WTC11 (cell line): ENCODE results near the gene TM4SF1. TPM values are rescaled to one million over a fixed set of nuclear protein-coding genes. Genes with fewer than 3 reads are reported as not detected.

ENCODE experiments used
- ATAC-seq: fragments of 200-7000 bp; cut with Tn5 transposase; 2 replicates; pipeline ENCODE4 v1.10.0; 2021; ENCODE audit warnings: mild to moderate bottlenecking, moderate library complexity
- CTCF ChIA-PET: fragments of 300-600 bp; sonication (Branson Sonifier 250); formaldehyde crosslinking; loops from one replicate; lab custom pipeline; 2021; ENCODE audit warnings: antibody characterized with exemption; lab: Charles Lee
- POLR2A ChIA-PET: fragments of 350-600 bp; sonication (Branson Sonifier 250); formaldehyde crosslinking; loops from one replicate; lab custom pipeline; 2021; ENCODE audit warnings: antibody characterized with exemption; lab: Charles Lee
- DNase-seq: peaks from one replicate; pipeline ENCODE4 v3.0.0; 2021; ENCODE audit warnings: low spot score
- H3K27ac Mint-ChIP-seq: 2 replicates; pipeline ENCODE4 v1.8.0; 2021; ENCODE audit warnings: mixed read lengths
- H3K27me3 Mint-ChIP-seq: 2 replicates; pipeline ENCODE4 v1.8.0; 2021; ENCODE audit warnings: low read depth, mild to moderate bottlenecking, moderate library complexity, mixed read lengths
- H3K36me3 Mint-ChIP-seq: 2 replicates; pipeline ENCODE4 v1.8.0; 2021; ENCODE audit warnings: mixed read lengths
- H3K4me1 Mint-ChIP-seq: 2 replicates; pipeline ENCODE4 v1.8.0; 2022; ENCODE audit warnings: mixed read lengths
- H3K4me3 Mint-ChIP-seq: 2 replicates; pipeline ENCODE4 v1.8.0; 2021; ENCODE audit warnings: mild to moderate bottlenecking, moderate library complexity, mixed read lengths
- H3K9me3 Mint-ChIP-seq: 2 replicates; pipeline ENCODE4 v1.8.0; 2021; ENCODE audit warnings: mixed read lengths
- ATF3 ChIP-seq: sonication (generic); formaldehyde crosslinking; conservative IDR thresholded peaks from 2 replicates; pipeline ENCODE4 v1.8.1; 2022; ENCODE audit warnings: mild to moderate bottlenecking, missing genetic modification reagents
- CBFB ChIP-seq: sonication (generic); formaldehyde crosslinking; IDR thresholded peaks from 2 replicates; pipeline ENCODE4 v1.8.1; 2022; ENCODE audit warnings: mild to moderate bottlenecking, low read depth, missing genetic modification reagents
- CREM ChIP-seq: sonication (generic); formaldehyde crosslinking; IDR thresholded peaks from 2 replicates; pipeline ENCODE4 v1.8.1; 2022; ENCODE audit warnings: mild to moderate bottlenecking, missing genetic modification reagents, moderate library complexity
- FOXJ3 ChIP-seq: sonication (generic); formaldehyde crosslinking; IDR thresholded peaks from 2 replicates; pipeline ENCODE4 v1.9.0; 2021; ENCODE audit warnings: missing genetic modification reagents, mild to moderate bottlenecking, borderline replicate concordance
- GRHL2 ChIP-seq: fragments of 250-450 bp; sonication (Bioruptor Pico); IDR thresholded peaks from 2 replicates; pipeline ENCODE4 v1.8.0; 2022; ENCODE audit warnings: mild to moderate bottlenecking, moderate library complexity; ENCODE audit not compliant: insufficient replicate concordance, severe bottlenecking
- JUN ChIP-seq: sonication (generic); formaldehyde crosslinking; IDR thresholded peaks from 2 replicates; pipeline ENCODE4 v1.8.0; 2023; ENCODE audit warnings: mild to moderate bottlenecking, missing genetic modification reagents
- PRDM15 ChIP-seq: sonication (generic); formaldehyde crosslinking; IDR thresholded peaks from 2 replicates; pipeline ENCODE4 v1.8.0; 2022; ENCODE audit warnings: missing genetic modification reagents
- PRRX2 ChIP-seq: fragments of 250-450 bp; sonication (Bioruptor Pico); IDR thresholded peaks from 2 replicates; pipeline ENCODE4 v1.8.0; 2021; ENCODE audit warnings: mild to moderate bottlenecking
- TCF7 ChIP-seq: sonication (generic); formaldehyde crosslinking; IDR thresholded peaks from 2 replicates; pipeline ENCODE4 v1.8.0; 2022; ENCODE audit warnings: mild to moderate bottlenecking, low read depth, missing genetic modification reagents, moderate library complexity
- TEAD1 ChIP-seq: sonication (generic); formaldehyde crosslinking; IDR thresholded peaks from 2 replicates; pipeline ENCODE4 v1.8.0; 2022; ENCODE audit warnings: mild to moderate bottlenecking, missing genetic modification reagents
- TP53 ChIP-seq: sonication (generic); formaldehyde crosslinking; IDR thresholded peaks from 2 replicates; pipeline ENCODE4 v1.8.1; 2023; ENCODE audit warnings: mild to moderate bottlenecking, missing genetic modification reagents
- ZNF138 ChIP-seq: sonication (generic); formaldehyde crosslinking; conservative IDR thresholded peaks from 2 replicates; pipeline ENCODE4 v1.8.1; 2022; ENCODE audit warnings: mild to moderate bottlenecking, moderate library complexity, missing genetic modification reagents
- ZNF317 ChIP-seq: sonication (generic); formaldehyde crosslinking; IDR thresholded peaks from 2 replicates; pipeline ENCODE4 v1.8.1; 2023; ENCODE audit warnings: low read depth, mild to moderate bottlenecking, moderate library complexity, missing genetic modification reagents, borderline replicate concordance
- total RNA-seq: library from RNA; stranded (reverse); gene quantifications from 3 replicates; pipeline ENCODE4 v1.2.3, GENCODE V29; 2021
- TF ChIP-seq, protein P1 (sequence below): sonication (generic); formaldehyde crosslinking; IDR thresholded peaks from 2 replicates; pipeline ENCODE4 v1.8.1; 2023; ENCODE audit warnings: mild to moderate bottlenecking, missing genetic modification reagents
- TF ChIP-seq, protein P2 (sequence below): sonication (generic); formaldehyde crosslinking; IDR thresholded peaks from 2 replicates; pipeline ENCODE4 v1.8.1; 2023; ENCODE audit warnings: mild to moderate bottlenecking, missing genetic modification reagents

TM4SF1 gene
- total RNA-seq, 1 experiment from 2014 or later: 0.90 TPM

DNA sequence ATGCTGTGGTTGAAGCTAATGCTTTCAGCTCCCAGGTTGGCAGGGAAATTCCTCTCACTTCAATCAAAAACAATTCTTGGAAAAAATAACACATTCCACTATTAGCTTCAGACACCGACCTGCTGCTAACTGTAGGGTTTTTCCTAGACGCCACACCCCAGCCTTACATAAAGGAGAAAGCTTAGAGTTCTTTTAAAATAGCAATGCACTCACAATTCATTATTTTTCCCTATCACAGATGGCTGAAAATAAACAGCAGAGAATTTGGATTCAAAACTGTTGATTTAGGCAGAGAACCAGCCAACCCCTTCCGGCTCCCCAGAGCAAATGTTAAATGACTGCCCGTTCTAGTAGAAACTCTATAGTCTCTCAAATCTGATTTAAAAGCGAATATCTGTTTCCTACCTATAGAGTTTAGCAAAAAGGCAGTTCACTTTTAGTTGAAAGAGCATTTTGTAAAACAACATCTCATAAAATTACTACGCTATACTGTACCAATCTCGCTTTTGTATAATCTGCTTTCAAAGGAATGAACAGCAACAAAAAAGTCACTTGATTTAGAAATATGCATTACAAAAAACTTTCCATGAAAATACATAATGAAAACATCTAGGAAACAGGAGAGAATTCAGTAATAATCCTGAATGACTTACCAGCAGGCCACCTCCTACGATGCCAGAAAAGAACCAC lies 586 bp downstream of the TM4SF1 start (continued):
- TF ChIP-seq, protein P1, sequence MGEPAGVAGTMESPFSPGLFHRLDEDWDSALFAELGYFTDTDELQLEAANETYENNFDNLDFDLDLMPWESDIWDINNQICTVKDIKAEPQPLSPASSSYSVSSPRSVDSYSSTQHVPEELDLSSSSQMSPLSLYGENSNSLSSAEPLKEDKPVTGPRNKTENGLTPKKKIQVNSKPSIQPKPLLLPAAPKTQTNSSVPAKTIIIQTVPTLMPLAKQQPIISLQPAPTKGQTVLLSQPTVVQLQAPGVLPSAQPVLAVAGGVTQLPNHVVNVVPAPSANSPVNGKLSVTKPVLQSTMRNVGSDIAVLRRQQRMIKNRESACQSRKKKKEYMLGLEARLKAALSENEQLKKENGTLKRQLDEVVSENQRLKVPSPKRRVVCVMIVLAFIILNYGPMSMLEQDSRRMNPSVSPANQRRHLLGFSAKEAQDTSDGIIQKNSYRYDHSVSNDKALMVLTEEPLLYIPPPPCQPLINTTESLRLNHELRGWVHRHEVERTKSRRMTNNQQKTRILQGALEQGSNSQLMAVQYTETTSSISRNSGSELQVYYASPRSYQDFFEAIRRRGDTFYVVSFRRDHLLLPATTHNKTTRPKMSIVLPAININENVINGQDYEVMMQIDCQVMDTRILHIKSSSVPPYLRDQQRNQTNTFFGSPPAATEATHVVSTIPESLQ: no peak
- no peak for TF ChIP-seq TEAD1 (CRISPR knock-in tag)
- TF ChIP-seq CREM (CRISPR knock-in tag): no peak
- no peak for TF ChIP-seq ZNF317 (CRISPR knock-in tag)
- no peak for TF ChIP-seq TCF7
- no peak for TF ChIP-seq CBFB (CRISPR knock-in tag)
- no peak for TF ChIP-seq ATF3
- no peak for TF ChIP-seq FOXJ3 (CRISPR knock-in tag)

DNA sequence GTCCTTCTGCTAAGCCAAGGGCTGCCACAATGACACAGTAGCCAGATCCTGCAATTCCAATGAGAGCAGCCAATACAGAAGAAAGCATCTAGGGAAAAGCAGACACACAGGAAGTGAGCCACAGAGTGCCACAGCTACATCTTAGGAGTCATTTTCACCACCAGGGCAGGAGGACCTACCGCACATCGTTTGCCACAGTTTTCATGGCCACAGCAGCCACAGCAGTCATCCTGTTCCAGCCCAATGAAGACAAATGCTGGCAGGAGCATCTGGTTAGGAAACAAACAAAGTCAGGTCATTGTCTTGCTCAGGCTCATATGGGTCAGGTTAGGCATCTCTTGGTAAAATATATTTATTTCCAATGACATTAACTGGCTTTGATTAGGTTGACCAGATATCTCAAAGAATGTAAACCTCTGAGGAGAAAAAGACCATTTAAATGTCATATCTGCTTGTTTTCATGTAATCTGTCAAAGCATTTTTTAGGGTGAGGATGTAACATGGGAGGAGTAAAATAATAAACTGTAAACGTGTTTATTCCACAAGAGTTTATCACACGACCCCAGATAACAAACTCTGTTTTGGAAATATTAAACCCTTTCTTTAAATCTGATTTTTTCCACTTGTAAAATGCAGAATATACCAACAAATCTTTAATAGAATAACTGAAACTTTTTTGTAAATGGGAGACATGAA lies 1.8 kb downstream of the TM4SF1 start:
- Mint-ChIP-seq H3K4me1 (peaks cover 30% of the 10 kb centered on the region), H3K27me3 (no peaks in the 10 kb centered on the region; the same call in 1 of the 2 replicates), H3K9me3 (peaks cover 12% of the 10 kb centered on the region; the same call in 1 of the 2 replicates), H3K36me3 (peaks cover 13% of the 10 kb centered on the region), H3K27ac (no peak overlapping the region), H3K4me3 (no peak overlapping the region)
- no peak for ATAC-seq
- CTCF ChIA-PET: no interaction called here
- DNase-seq: no peak
- TF ChIP-seq TP53 (no peak), FOXJ3 (CRISPR knock-in tag) (no peak), PRRX2 (CRISPR knock-in tag) (no peak), GRHL2 (CRISPR knock-in tag) (no peak)
- TF ChIP-seq, protein P2, sequence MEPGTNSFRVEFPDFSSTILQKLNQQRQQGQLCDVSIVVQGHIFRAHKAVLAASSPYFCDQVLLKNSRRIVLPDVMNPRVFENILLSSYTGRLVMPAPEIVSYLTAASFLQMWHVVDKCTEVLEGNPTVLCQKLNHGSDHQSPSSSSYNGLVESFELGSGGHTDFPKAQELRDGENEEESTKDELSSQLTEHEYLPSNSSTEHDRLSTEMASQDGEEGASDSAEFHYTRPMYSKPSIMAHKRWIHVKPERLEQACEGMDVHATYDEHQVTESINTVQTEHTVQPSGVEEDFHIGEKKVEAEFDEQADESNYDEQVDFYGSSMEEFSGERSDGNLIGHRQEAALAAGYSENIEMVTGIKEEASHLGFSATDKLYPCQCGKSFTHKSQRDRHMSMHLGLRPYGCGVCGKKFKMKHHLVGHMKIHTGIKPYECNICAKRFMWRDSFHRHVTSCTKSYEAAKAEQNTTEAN (CRISPR knock-in tag): no peak
- POLR2A ChIA-PET: no interaction called here

- CTCF ChIA-PET: no interaction called here
- POLR2A ChIA-PET: no interaction called here
- peaks cover 13% of the 10 kb centered on the region for H3K36me3 Mint-ChIP-seq
- H3K9me3 Mint-ChIP-seq: peaks cover 12% of the 10 kb centered on the region; the same call in 1 of the 2 replicates
- no peak overlapping the region for H3K4me3 Mint-ChIP-seq
- H3K27ac Mint-ChIP-seq: no peak overlapping the region
- TF ChIP-seq JUN (no peak), ZNF138 (CRISPR knock-in tag) (no peak), PRDM15 (CRISPR knock-in tag) (no peak)
- TF ChIP-seq, all 79 proteins: peak for 0
- Mint-ChIP-seq H3K4me1 (peaks cover 37% of the 10 kb centered on the region), H3K27me3 (no peaks in the 10 kb centered on the region; the same call in 1 of the 2 replicates)
- DNase-seq (no peak), ATAC-seq (no peak)
These were observed 2.5 kb downstream of the TM4SF1 start for GRCh38 chr3:149374793-149375500.
